Endothelial cell of umbilical vein (primary cell): ENCODE data around the gene LRRC31. TPM values are rescaled to one million over a fixed set of nuclear protein-coding genes. Genes with fewer than 3 reads are reported as not detected.

Experiments used
- BruUV-seq: library from RNA; stranded (reverse); fragments of 400-500 nt; replicated peaks from 2 replicates; lab custom pipeline; 2021; lab: Mats Ljungman, UMichigan
- CTCF ChIA-PET: fragments of 300-600, 350-600 bp; sonication (Branson Sonifier 250); formaldehyde crosslinking; loops from one replicate; lab custom pipeline; 2021; ENCODE audit warnings: antibody characterized with exemption, inconsistent platforms; lab: Charles Lee
- POLR2A ChIA-PET: fragments of 300-600, 350-600 bp; sonication (Branson Sonifier 250); formaldehyde crosslinking; loops from one replicate; lab custom pipeline; 2021; ENCODE audit warnings: antibody characterized with exemption, inconsistent platforms; lab: Charles Lee
- DNase-seq: peaks from one replicate; pipeline ENCODE4 v3.0.0-alpha.2; 2011; ENCODE audit warnings: low read depth, low spot score
- FAIRE-seq: peaks from 2 replicates; lab custom pipeline; 2011; peaks lifted over from hg19 to GRCh38; lab: Jason Lieb, UNC
- H2AFZ ChIP-seq: 2 replicates; pipeline ENCODE4 v1.6.0; 2012; ENCODE audit warnings: low read depth, low read length, control low read depth, inconsistent platforms
- H3K27ac ChIP-seq: 2 replicates; pipeline ENCODE4 v1.5.1; 2011; ENCODE audit warnings: low read depth, mild to moderate bottlenecking, control low read depth, low read length, moderate library complexity; ENCODE audit not compliant: insufficient read depth
- H3K27me3 ChIP-seq, 2 experiments: 2 replicates each; pipeline versions ENCODE4 v1.6.0 to v1.6.1; 2011; ENCODE audit warnings: low read length in 2 of 2, mixed read lengths in 1 of 2; ENCODE audit not compliant: control insufficient read depth in 2 of 2, insufficient read depth in 2 of 2
- H3K36me3 ChIP-seq, 2 experiments: 2 replicates in 1 of 2; 3 replicates in 1 of 2; pipeline ENCODE4 v1.5.1; 2011; ENCODE audit warnings: low read length in 2 of 2, mild to moderate bottlenecking in 1 of 2, moderate library complexity in 1 of 2; ENCODE audit not compliant: control insufficient read depth in 2 of 2, insufficient read depth in 2 of 2; ENCODE audit errors: extremely low read depth in 1 of 2
- H3K4me1 ChIP-seq: 3 replicates; pipeline ENCODE4 v1.5.1; 2011; ENCODE audit warnings: mild to moderate bottlenecking, low read length; ENCODE audit not compliant: control insufficient read depth, insufficient read depth; ENCODE audit errors: extremely low read depth
- H3K4me2 ChIP-seq: 2 replicates; pipeline ENCODE4 v1.6.1; 2011; ENCODE audit warnings: low read length, control low read depth, mixed read lengths; ENCODE audit not compliant: insufficient read depth
- H3K4me3 ChIP-seq, 3 experiments: fragments of 200-600 bp in 1 of 3; sonication (generic), shearing (Covaris generic) in 1 of 3; replicated peaks in 1 of 3; 2 replicates each; pipeline ENCODE4 v1.5.1; 2011 to 2016; ENCODE audit warnings: control low read depth in 3 of 3, low read length in 3 of 3, mild to moderate bottlenecking in 2 of 3, inconsistent platforms in 1 of 3, low read depth in 1 of 3, moderate library complexity in 1 of 3; ENCODE audit not compliant: insufficient read depth in 1 of 3
- H3K79me2 ChIP-seq: 2 replicates; pipeline ENCODE4 v1.6.0; 2012; ENCODE audit warnings: low read length, inconsistent platforms; ENCODE audit not compliant: control insufficient read depth, insufficient read depth
- H3K9ac ChIP-seq: replicated peaks from 2 replicates; pipeline ENCODE3; 2011; ENCODE audit warnings: low read length, control low read depth; ENCODE audit not compliant: insufficient read depth; ENCODE audit errors: extremely low read depth
- H3K9me1 ChIP-seq: replicated peaks from 3 replicates; pipeline ENCODE4 v1.6.0; 2011; ENCODE audit warnings: mild to moderate bottlenecking, low read length; ENCODE audit not compliant: control insufficient read depth, insufficient read depth; ENCODE audit errors: extremely low read depth
- H3K9me3 ChIP-seq: replicated peaks from 2 replicates; pipeline ENCODE4 v1.5.1; 2012; ENCODE audit warnings: low read length, inconsistent platforms; ENCODE audit not compliant: control insufficient read depth, insufficient read depth
- H4K20me1 ChIP-seq: replicated peaks from 2 replicates; pipeline ENCODE3; 2011; ENCODE audit warnings: mild to moderate bottlenecking, low read length; ENCODE audit not compliant: control insufficient read depth, insufficient read depth; ENCODE audit errors: extremely low read depth
- CTCF ChIP-seq, 2 donors: IDR thresholded peaks; 1 replicate in 1 of 2; 2 replicates in 1 of 2; pipeline ENCODE4 v1.5.1; 2011; ENCODE audit warnings: low read length in 2 of 2, mild to moderate bottlenecking in 2 of 2, moderate library complexity in 2 of 2, control low read depth in 1 of 2, inconsistent platforms in 1 of 2, low read depth in 1 of 2; ENCODE audit not compliant: insufficient read depth in 1 of 2; ENCODE audit errors: extremely low read depth in 1 of 2
- EZH2 ChIP-seq: IDR thresholded peaks from 2 replicates; pipeline ENCODE4 v1.6.1; 2012; ENCODE audit warnings: borderline replicate concordance, low read depth, mild to moderate bottlenecking, moderate library complexity, low read length, inconsistent platforms; ENCODE audit not compliant: severe bottlenecking
- FOS ChIP-seq: IDR thresholded peaks from 2 replicates; pipeline ENCODE4 v1.6.1; 2011; ENCODE audit warnings: mild to moderate bottlenecking, low read length, moderate library complexity, borderline replicate concordance; ENCODE audit not compliant: insufficient read depth
- GATA2 ChIP-seq: IDR thresholded peaks from 2 replicates; pipeline ENCODE4 v1.7.0; 2011; ENCODE audit warnings: low read depth, mild to moderate bottlenecking, moderate library complexity, mixed read lengths, low read length; ENCODE audit not compliant: insufficient read length, insufficient read depth
- JUN ChIP-seq: IDR thresholded peaks from 2 replicates; pipeline ENCODE4 v1.6.1; 2011; ENCODE audit warnings: borderline replicate concordance, low read depth; ENCODE audit not compliant: insufficient read length, insufficient read depth
- POLR2A ChIP-seq: IDR thresholded peaks from 2 replicates; pipeline ENCODE4 v1.6.1; 2012; ENCODE audit warnings: low read depth, mild to moderate bottlenecking, control low read depth, low read length
- dilution Hi-C: fragments of 300-500 bp; cut with MboI; formaldehyde crosslinking; loops from one replicate; pipeline ENCODE4 v1.15.0; 2019; ENCODE audit warnings: low sequenced_read_pairs; ENCODE audit not compliant: extremely low pct_ligation_motif_present
- intact Hi-C: fragments of 100-400 bp; cut with micrococcal nuclease; formaldehyde crosslinking; loops from one replicate; pipeline ENCODE4 v1.10.0; 2022
- polyA plus RNA-seq, 4 experiments: library from polyadenylated mRNA; depleted of rRNA in 3 of 4; stranded (reverse) in 3 of 4; unstranded in 1 of 4; fragments of >200 nt; gene quantifications; 2 replicates each; pipeline versions ENCODE4 v1.2.1 to v1.2.3, GENCODE V29; 2011 to 2012; ENCODE audit warnings: missing spikeins in 1 of 4
- total RNA-seq: library from RNA; stranded (reverse); gene quantifications from 2 replicates; pipeline ENCODE4 v1.2.3, GENCODE V29; 2021

The LRRC31 gene
- total and polyA plus RNA-seq, 2 donors (not counting 3 experiments of a cell fraction or from before 2014, with no cell fraction given) = not detected

- Histone ChIP-seq H3K9me3 (peaks cover 4% of the 10 kb centered on the region), H4K20me1 (no peaks in the 10 kb centered on the region), H3K9me1 (no peaks in the 10 kb centered on the region), H2AFZ (no peak overlapping the region), H3K4me2 (no peak overlapping the region), H3K4me1 (peaks cover 15% of the 10 kb centered on the region), H3K27me3 (peaks cover 3 to 8% of the 10 kb centered on the region in 2 experiments), H3K36me3 (no peaks in the 10 kb centered on the region), H3K27ac (no peak overlapping the region), H3K79me2 (no peaks in the 10 kb centered on the region), H3K9ac (no peak overlapping the region), H3K4me3 (no peak overlapping the region)
- intact Hi-C loops = no loop called here
- dilution Hi-C loops = no loop called here
- ChIA-PET CTCF (no interaction called here), POLR2A (no interaction called here)
- BruUV-seq = no TSS peak
- DNase-seq (no peak), FAIRE-seq (no peak)
- TF ChIP-seq CTCF (IDR thresholded peaks at IDR 0.05; ENCODE audit: extremely low read depth in 1 of 2, insufficient read depth in 1 of 2, low read depth in 1 of 2, low read length in 2 of 2) (no peak), FOS (no peak), JUN (no peak), EZH2 (no peak), POLR2A (no peak), GATA2 (no peak)
Observed at GRCh38 chr3:169815590-169816150, 54.1 kb downstream of the LRRC31 start.
